ENCODE data around the gene TEAD1.
A peak's percentile ranks its signal among the peaks of the same experiment; 100 is the strongest.

TEAD1 gene

GRCh38 chr11:12686246-12687060 is 12.2 kb downstream of the TEAD1 start:
- DNase-seq (ENCODE audit: low spot score) = no peak

DNA sequence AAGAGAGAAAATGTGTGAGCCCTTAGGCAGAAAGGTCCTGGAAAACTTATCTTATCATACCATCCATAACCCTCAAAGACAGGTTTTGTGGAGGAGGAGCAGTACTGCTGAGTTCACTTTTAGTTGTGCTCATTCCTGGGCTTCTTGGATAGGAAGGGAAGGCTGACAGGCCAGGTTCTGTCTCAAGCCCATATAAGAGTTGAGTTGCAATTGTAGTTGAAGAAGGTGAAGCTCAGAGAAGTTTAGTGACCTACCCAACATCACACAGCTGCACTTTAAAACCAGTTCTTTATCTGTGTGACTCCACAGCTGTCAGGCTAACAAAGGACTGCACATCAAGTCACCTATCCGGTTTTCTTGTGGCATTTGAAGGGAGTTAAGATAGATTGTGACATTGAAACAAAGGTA is 13.0 kb downstream of the TEAD1 start:
- DNase-seq (ENCODE audit: low spot score) = no peak

DNA sequence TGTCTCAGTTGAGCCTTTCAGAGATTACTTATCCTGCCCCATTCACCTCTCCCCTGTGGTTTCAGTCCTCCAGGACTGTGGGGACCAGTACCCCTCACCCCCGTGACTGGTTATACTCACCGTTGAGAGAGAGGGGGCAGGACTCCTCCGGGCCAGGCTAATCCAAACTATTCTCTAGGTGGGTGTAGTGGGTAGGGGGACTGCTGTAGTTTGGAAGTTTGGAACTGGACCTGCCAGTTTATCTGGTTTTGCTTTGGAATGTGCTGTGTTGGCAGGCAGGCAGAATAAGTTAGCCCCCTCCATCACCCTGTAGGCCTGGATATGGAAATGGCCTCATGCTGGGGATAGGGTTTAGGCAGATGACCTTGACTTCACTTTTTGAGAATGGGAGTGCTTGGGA is 13.5 kb downstream of the TEAD1 start:
- DNase-seq (ENCODE audit: low spot score) = no peak

- no peak for DNase-seq (ENCODE audit: low spot score)
Measured at GRCh38 chr11:12689029-12689755, 15.0 kb downstream of the TEAD1 start.

- no peak for DNase-seq (ENCODE audit: low spot score)
Measured at GRCh38 chr11:12690663-12691062, 16.4 kb downstream of the TEAD1 start.

- DNase-seq (ENCODE audit: low spot score) = no peak
Measured at GRCh38 chr11:12691473-12691872, 17.3 kb downstream of the TEAD1 start.

GRCh38 chr11:12692229-12693075 is 18.2 kb downstream of the TEAD1 start:
- DNase-seq (ENCODE audit: low spot score) = peak; percentile 68

- no peak for DNase-seq (ENCODE audit: low spot score)
Measured at GRCh38 chr11:12693094-12693478, 18.9 kb downstream of the TEAD1 start.

DNA sequence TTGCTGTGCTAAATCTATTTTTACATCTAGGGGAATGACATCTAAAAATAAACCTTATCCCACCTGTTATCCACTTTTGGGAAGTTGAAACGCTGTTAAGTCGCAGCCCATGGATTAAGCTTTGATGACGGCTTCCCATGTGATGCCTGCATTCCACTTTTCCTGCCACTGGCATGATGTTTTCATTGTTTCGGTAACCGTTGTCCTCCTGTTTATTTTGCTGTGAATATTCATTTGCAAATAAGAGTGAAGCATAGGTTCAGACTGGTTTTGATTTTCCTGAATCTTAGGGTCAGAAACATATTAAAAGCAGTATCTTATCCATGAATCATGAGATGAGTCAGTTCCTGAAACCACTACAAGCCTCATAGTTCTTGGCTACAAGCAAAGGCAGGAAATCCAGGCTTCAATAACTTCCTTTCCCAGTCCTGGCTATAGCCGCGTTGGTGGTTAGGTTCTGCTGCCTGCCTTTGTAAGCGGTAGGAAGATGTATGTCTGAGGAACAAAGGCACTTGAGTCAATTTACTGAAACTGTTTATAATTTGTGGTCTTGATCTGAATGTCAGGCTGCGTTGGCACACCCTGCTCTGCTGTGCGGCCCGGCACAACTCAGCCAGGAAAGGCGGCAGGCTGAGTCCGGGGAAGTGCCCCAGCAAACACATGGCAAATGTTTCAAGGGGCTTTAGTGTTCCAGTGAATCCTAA is 19.4 kb downstream of the TEAD1 start:
- peak; percentile 70 for DNase-seq (ENCODE audit: low spot score)

DNA sequence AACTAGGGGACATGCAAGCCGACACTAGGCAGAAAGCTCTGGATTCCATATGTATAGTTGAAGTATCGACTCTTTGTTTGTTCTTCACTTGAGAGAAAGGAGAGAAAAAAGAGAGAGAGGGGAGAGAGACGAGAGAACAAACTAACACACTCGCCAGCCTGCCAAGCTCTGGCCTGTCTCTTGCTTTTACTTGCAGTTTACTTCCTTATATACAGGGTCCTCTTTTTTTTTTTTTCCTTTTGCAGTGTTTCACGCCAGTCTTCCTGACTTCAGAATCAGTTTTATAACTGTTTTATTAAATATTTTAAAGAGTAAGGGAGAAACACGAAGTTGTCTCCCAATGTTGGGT is 19.9 kb downstream of the TEAD1 start:
- no peak for DNase-seq (ENCODE audit: low spot score)

- no peak for DNase-seq (ENCODE audit: low spot score)
Measured at GRCh38 chr11:12695221-12695794, 21.1 kb downstream of the TEAD1 start.

DNA sequence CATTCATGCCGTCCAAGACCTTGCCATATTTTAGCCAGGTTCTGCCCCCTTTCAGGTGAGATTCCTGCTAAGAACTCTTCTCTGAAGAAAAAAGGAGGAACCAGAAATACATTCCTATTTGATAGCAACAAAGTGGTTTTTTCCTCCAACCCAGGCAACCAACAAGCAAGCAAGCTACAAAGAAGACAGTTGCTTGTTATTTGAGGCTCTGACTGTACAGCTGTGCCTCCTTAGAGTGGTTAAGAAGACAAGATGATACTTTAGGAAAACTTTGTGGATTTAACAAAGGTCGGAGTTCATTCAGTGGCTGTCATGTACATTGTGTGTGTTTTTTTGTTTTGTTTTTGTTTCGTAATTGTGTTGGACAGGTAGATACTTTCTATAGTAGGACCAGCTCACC is 21.7 kb downstream of the TEAD1 start:
- no peak for DNase-seq (ENCODE audit: low spot score)

- DNase-seq (ENCODE audit: low spot score) = no peak
Measured at GRCh38 chr11:12696911-12697581, 22.8 kb downstream of the TEAD1 start.

DNA sequence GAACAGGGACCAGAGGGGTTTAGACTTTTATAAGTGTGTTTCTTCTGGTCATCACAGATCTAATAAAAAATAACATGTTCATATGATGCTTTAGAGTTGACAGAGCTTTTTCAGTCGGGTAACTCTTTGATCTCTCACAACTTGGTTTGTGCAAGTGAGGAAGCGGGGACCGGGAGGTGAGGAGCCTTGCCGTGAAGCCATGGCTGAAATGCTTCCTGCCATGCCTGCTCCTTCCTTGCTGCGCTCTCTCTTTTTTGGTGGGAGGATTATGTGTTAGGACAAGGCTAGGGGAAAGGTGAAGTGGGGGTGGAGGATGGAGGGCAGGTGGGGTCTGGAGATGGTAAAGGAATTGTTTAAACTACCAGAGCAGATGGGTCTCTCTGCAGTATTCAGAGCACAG is 23.8 kb downstream of the TEAD1 start:
- DNase-seq (ENCODE audit: low spot score) = no peak

- DNase-seq (ENCODE audit: low spot score) = no peak
Measured at GRCh38 chr11:12701811-12702592, 27.8 kb downstream of the TEAD1 start.

GRCh38 chr11:12702999-12703453 is 28.8 kb downstream of the TEAD1 start:
- DNase-seq (ENCODE audit: low spot score) = no peak

DNA sequence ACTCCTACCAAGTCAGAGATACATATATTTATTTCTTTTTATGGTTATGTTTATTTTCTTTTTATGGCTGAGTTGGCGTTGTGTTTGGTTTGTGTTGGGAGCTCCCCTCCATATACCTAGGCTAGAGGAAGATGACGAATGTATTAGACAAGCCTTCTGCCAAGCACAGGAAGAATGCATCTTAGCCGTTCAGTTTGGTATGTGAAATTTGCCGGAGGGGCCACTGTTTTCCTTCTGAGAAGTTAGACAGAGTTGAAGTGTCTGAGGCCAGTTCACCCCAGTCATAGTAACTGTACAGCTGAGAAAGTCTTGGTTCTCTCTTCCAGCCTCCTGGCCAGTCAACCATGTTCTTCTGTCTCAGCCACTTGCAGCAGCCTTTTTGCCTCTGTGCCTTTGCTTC is 29.8 kb downstream of the TEAD1 start:
- no peak for DNase-seq (ENCODE audit: low spot score)

DNA sequence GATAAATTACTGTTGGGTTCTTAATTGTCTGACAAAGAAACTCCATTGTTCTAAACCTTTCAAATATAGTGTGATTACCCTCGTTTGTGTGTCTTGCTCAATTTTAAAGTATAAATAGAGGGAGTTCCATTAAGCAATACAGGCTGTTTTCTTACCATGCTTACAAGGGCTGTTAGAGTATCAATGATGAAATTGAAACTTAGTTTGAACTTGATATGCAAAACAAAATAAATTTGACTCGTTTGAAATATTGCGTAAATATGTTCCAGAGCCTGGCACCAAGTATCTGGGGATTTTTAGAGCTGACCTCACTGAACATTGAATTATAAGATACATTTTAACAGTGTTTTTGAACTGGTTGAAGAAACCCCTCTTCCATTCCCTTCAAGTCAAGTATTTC is 31.7 kb downstream of the TEAD1 start:
- DNase-seq (ENCODE audit: low spot score) = no peak

- no peak for DNase-seq (ENCODE audit: low spot score)
Measured at GRCh38 chr11:12706545-12707499, 32.6 kb downstream of the TEAD1 start.
